ENCODE results near the gene SCUBE2.
"Not testable (repeated sequence)": the region's sequence is repeated elsewhere in the genome, so short reads cannot be mapped to it uniquely, and the experiment has no call there.

SCUBE2 gene

GRCh38 chr11:9008011-9008550 lies 83.3 kb downstream of the SCUBE2 start:
- DNase-seq (ENCODE audit: low spot score) = no peak

- no peak for DNase-seq (ENCODE audit: low spot score)
These were observed 86.3 kb downstream of the SCUBE2 start for GRCh38 chr11:9005087-9005486.

GRCh38 chr11:9004183-9004926 lies 87.0 kb downstream of the SCUBE2 start:
- DNase-seq (ENCODE audit: low spot score) = no peak

GRCh38 chr11:9003573-9004182 lies 87.7 kb downstream of the SCUBE2 start, which contains the start of gene NRIP3:
Gene NRIP3, minus strand, starts transcription at chr11:9004001. Its CDS starts 66 bp downstream, at chr11:9003935.
- peak; percentile 93 for DNase-seq (ENCODE audit: low spot score)

GRCh38 chr11:9002920-9003572 lies 88.4 kb downstream of the SCUBE2 start:
- no peak for DNase-seq (ENCODE audit: low spot score)

- DNase-seq (ENCODE audit: low spot score) = peak; percentile 72
These were observed 89.7 kb downstream of the SCUBE2 start for GRCh38 chr11:9001736-9002135.

- no peak for DNase-seq (ENCODE audit: low spot score)
These were observed 93.4 kb downstream of the SCUBE2 start for GRCh38 chr11:8998017-8998416.

GRCh38 chr11:8997451-8997850 lies 93.9 kb downstream of the SCUBE2 start:
- no peak for DNase-seq (ENCODE audit: low spot score)

GRCh38 chr11:8989453-8989852 lies 101.9 kb downstream of the SCUBE2 start:
- DNase-seq (ENCODE audit: low spot score) = peak; percentile 69

- peak; percentile 73 for DNase-seq (ENCODE audit: low spot score)
These were observed 102.8 kb downstream of the SCUBE2 start for GRCh38 chr11:8988329-8989234.

GRCh38 chr11:8987446-8987845 lies 104.0 kb downstream of the SCUBE2 start:
- DNase-seq (ENCODE audit: low spot score) = no peak

GRCh38 chr11:8986772-8987171 lies 104.6 kb downstream of the SCUBE2 start:
- DNase-seq (ENCODE audit: low spot score) = not testable (repeated sequence)

- no peak for DNase-seq (ENCODE audit: low spot score)
These were observed 105.9 kb downstream of the SCUBE2 start for GRCh38 chr11:8985462-8985861.

GRCh38 chr11:8983552-8983951 lies 107.8 kb downstream of the SCUBE2 start:
- no peak for DNase-seq (ENCODE audit: low spot score)

GRCh38 chr11:8980485-8980884 lies 110.9 kb downstream of the SCUBE2 start:
- no peak for DNase-seq (ENCODE audit: low spot score)

- DNase-seq (ENCODE audit: low spot score) = not testable (repeated sequence)
These were observed 112.0 kb downstream of the SCUBE2 start for GRCh38 chr11:8979365-8979764.

GRCh38 chr11:8973121-8973520 lies 118.3 kb downstream of the SCUBE2 start:
- DNase-seq (ENCODE audit: low spot score) = no peak

GRCh38 chr11:8971924-8972316 lies 119.5 kb downstream of the SCUBE2 start:
- DNase-seq (ENCODE audit: low spot score) = no peak

- no peak for DNase-seq (ENCODE audit: low spot score)
These were observed 120.0 kb downstream of the SCUBE2 start for GRCh38 chr11:8971196-8971923.
